ENCODE results near the gene TXNDC11. TPM values are rescaled to one million over a fixed set of nuclear protein-coding genes. Genes with fewer than 3 reads are reported as not detected.

TXNDC11 gene
- total and polyA plus RNA-seq, 2 experiments from 2014 or later: 6.8 to 12.0 TPM

GRCh38 chr16:11700264-11701029, 42.2 kb downstream of the TXNDC11 start (continued):
- no peak for TF ChIP-seq ZNF462 (CRISPR knock-in tag; IDR thresholded peaks at IDR 0.05)

GRCh38 chr16:11699234-11699894, 43.3 kb downstream of the TXNDC11 start:
- Histone ChIP-seq H4K20me1 (replicated peaks; ENCODE audit: insufficient read depth) (no peaks in the 10 kb centered on the region; the same call in none of the 2 replicates), H3K27ac (ENCODE audit: low read depth) (0 out of 2 replicates have a peak overlapping the region, but pooled peaks have one; percentile 27), H3K4me2 (no peak overlapping the region), H3K4me3 (no peak overlapping the region), H2AFZ (no peak overlapping the region), H3K4me1 (ENCODE audit: insufficient read depth) (no peaks in the 10 kb centered on the region), H3K27me3 (ENCODE audit: insufficient read depth) (no peaks in the 10 kb centered on the region), H3K9me2 (ENCODE audit: insufficient read depth) (no peaks in the 10 kb centered on the region), H3F3A (replicated peaks; ENCODE audit: low read depth) (no peaks in the 10 kb centered on the region), H3K79me2 (replicated peaks; ENCODE audit: insufficient read depth) (no peaks in the 10 kb centered on the region), H3K36me3 (ENCODE audit: insufficient read depth) (peaks cover 5% of the 10 kb centered on the region; the same call in 1 of the 2 replicates)
- Mint-ChIP-seq H3K27me3 (ENCODE audit: insufficient read depth, low read depth, poor library complexity) (peaks cover under 1% of the 10 kb centered on the region), H3K4me1 (no peaks in the 10 kb centered on the region), H3K27ac (no peak overlapping the region), H3K9me3 (no peaks in the 10 kb centered on the region), H3K4me3 (no peak overlapping the region), H3K36me3 (ENCODE audit: low read depth) (peaks cover 5% of the 10 kb centered on the region; the same call in 2 of the 3 replicates)
- ATAC-seq (no peak), DNase-seq (ENCODE audit: low spot score) (no peak)
- TF ChIP-seq STAT1 (IDR thresholded peaks at IDR 0.05; ENCODE audit: unreplicated experiment) (no peak), ZNF114 (CRISPR knock-in tag; IDR thresholded peaks at IDR 0.05) (no peak), CREB1 (CRISPR knock-in tag; IDR thresholded peaks at IDR 0.05; ENCODE audit: low read depth) (no peak), ZNF462 (CRISPR knock-in tag; IDR thresholded peaks at IDR 0.05) (no peak), EZH2 (IDR thresholded peaks at IDR 0.05; ENCODE audit: low read depth, unreplicated experiment) (no peak), ZNF331 (CRISPR knock-in tag; IDR thresholded peaks at IDR 0.05; ENCODE audit: low read depth) (no peak), EZH2phosphoT487 (IDR thresholded peaks at IDR 0.05; ENCODE audit: unreplicated experiment) (no peak)
